GM06990 (cell line): ENCODE data around the gene CDK18.

ENCODE experiments used
- DNase-seq: peaks from one replicate; pipeline ENCODE4 v3.0.0-alpha.2; 2011; ENCODE audit not compliant: insufficient read length; ENCODE audit errors: extremely low read depth
- H3K27me3 ChIP-seq: replicated peaks from 2 replicates; pipeline ENCODE4 v1.6.0; 2011; ENCODE audit warnings: low read length; ENCODE audit not compliant: control insufficient read depth, insufficient read depth
- H3K36me3 ChIP-seq: 2 replicates; pipeline ENCODE4 v1.5.1; 2011; ENCODE audit warnings: low read length; ENCODE audit not compliant: control insufficient read depth, insufficient read depth
- H3K4me3 ChIP-seq: replicated peaks from 2 replicates; pipeline ENCODE4 v1.5.1; 2011; ENCODE audit warnings: low read depth, mild to moderate bottlenecking, control low read depth, low read length
- TF ChIP-seq, protein P1 (sequence below): IDR thresholded peaks from 2 replicates; pipeline ENCODE4 v1.5.1; 2011; ENCODE audit warnings: low read length, control low read depth, mild to moderate bottlenecking, inconsistent platforms; ENCODE audit not compliant: insufficient read depth, poor library complexity, severe bottlenecking

Gene CDK18

DNA sequence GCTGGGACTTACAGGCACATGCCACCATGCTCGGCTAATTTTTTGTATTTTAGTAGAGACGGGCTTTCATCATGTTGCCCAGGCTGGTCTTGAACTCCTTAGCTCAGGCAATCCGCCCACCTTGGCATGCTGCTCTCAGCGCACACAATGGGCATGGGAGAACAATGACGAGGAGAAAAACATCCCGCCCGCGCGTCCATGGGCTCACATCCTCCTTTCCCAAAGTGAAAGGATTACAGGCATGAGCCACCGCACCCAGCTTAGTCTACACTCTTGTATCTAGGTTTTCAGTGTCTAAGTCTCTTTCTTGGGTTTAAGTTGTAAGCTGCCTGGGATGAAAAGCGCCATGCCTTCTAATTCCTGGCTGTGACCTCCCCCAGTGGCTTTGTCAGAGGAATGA, 37.9 kb downstream of the CDK18 start:
- TF ChIP-seq, protein P1, sequence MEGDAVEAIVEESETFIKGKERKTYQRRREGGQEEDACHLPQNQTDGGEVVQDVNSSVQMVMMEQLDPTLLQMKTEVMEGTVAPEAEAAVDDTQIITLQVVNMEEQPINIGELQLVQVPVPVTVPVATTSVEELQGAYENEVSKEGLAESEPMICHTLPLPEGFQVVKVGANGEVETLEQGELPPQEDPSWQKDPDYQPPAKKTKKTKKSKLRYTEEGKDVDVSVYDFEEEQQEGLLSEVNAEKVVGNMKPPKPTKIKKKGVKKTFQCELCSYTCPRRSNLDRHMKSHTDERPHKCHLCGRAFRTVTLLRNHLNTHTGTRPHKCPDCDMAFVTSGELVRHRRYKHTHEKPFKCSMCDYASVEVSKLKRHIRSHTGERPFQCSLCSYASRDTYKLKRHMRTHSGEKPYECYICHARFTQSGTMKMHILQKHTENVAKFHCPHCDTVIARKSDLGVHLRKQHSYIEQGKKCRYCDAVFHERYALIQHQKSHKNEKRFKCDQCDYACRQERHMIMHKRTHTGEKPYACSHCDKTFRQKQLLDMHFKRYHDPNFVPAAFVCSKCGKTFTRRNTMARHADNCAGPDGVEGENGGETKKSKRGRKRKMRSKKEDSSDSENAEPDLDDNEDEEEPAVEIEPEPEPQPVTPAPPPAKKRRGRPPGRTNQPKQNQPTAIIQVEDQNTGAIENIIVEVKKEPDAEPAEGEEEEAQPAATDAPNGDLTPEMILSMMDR: no peak
- DNase-seq: no peak
- Histone ChIP-seq H3K36me3 (no peaks in the 10 kb centered on the region), H3K4me3 (no peak overlapping the region), H3K27me3 (peaks cover 2% of the 10 kb centered on the region; the same call in 1 of the 2 replicates)

DNA sequence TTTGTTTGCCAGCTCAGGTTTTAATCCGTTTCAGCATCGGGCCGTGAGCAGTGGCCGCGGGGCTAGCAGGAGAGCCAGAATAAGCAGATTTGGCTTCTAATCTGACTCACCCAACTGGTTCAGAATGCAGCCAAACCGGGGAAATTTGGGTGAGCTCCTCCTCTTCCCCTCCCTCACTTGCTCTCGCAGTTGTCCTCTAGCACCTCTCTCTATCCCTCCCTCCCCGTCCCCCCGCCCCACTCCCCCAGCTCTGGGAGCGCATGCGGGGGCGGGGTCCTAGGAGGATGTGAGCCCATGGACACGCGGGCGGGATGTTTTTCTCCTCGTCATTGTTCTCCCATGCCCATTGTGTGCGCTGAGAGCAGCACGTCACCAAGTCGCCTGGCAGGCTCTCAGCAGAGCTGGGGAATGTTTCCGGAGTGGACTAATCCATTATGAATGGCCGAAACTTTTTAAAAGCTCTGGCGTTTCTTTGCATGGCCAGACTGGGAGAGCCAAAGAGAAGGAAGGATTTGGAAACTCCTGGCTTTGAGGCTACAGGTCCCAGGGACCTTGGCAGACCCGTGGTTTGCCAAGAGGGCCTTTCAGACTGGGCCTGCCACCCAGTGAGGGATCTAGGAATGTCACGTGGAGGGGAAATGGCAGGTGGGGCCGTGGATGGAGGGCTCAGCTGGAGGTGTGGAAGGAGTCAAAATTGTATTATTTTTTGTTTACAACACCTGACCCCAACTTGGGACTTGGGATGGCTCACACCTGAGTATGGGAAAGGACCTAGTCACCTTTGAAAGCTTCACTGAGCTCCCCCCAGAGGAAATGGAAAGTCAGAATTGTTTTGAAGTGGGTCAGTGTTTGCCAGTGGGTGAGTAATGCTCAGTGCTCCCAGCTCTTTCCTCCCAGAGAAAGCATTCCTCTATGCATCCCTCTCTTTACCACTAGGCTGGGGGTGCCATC, 39.2 kb downstream of the CDK18 start:
- no peak for DNase-seq
- Histone ChIP-seq H3K27me3 (peaks cover 2% of the 10 kb centered on the region; the same call in 1 of the 2 replicates), H3K36me3 (no peaks in the 10 kb centered on the region), H3K4me3 (no peak overlapping the region)
- TF ChIP-seq, protein P1: no peak

DNA sequence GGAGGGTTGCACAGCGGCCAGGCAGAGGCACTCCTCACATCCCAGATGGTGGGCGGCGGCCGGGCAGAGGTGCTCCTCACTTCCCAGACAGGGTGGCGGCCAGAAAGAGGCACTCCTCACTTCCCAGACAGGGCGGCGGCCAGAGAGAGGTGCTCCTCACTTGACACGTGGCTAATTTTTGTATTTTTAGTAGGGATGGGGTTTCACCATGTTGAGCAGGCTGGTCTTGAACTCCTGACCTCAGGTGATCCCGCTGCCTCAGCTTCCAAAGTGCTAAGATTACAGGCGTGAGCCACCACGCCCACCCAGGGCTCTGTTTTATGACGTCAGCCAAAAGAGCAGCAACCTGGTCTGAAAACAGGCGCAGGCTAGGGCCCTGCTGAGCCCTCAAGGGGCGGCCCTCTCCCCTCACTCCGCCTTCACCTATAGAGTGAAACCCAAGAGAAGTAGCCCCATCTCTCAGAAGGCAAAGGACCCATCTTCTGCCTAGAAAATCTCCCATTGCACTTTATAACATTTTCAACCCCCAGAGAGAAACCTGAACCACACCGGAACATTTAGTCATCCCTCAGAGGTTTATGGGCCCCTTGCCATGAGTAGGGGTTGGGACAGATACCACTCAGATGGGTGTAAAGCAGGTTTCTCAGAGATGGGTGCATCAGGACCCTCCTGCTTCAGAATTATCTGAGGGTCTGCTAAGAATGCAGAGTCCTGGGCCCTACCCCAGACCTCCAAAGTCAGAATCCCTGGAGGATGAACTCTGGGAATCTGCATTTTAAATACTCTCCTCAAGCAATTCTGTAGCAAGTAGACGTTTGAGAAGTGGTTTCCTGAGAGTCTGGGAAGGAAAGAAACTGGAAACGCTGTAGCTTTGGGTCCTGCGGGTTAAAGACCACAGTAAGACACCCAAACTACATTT, 40.8 kb downstream of the CDK18 start:
- DNase-seq: no peak
- Histone ChIP-seq H3K36me3 (no peaks in the 10 kb centered on the region), H3K4me3 (no peak overlapping the region), H3K27me3 (peaks cover 2% of the 10 kb centered on the region; the same call in 1 of the 2 replicates)
- TF ChIP-seq, protein P1: no peak

DNA sequence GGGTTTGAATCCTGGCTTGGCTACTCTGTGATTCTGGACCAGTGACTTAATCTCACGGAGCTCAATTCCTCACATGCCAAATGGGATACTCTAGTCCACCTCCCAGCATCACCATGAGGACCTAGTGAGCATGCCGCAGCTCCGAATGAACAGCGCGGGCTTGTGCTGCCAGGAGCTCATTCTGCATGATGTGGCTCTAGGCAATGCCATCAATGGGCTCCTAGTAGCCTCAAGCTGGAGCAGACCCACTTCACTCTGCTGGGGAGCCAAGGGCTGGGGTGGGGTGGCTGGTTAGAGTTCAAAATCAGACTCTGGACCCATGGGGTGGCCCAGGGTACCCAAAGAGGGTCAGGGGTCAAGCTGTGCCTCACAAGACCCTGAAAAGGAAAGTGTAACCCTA, 41.5 kb downstream of the CDK18 start:
- H3K27me3 ChIP-seq: peaks cover 2% of the 10 kb centered on the region; the same call in 1 of the 2 replicates
- H3K4me3 ChIP-seq: no peak overlapping the region
- TF ChIP-seq, protein P1: no peak
- no peaks in the 10 kb centered on the region for H3K36me3 ChIP-seq
- no peak for DNase-seq

DNA sequence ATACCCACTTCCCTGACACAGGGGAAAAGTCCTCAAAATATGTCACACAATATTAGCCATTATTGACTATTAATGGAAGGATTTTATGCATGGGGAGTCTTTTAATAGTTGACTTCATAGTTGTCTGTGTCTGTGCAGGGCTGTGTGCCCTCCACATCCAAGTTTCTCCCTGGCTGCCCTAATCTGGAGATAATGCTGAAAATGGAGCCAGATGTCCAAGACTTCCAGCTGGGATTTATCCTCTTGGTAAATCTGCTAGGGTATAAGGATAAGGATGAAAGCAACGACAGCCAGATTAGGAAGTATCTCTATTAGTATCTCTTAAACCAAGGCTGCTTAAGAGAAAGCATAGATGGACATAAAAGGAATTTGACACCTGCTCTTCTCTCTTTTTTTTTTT, 42.1 kb downstream of the CDK18 start:
- TF ChIP-seq, protein P1: no peak
- no peaks in the 10 kb centered on the region for H3K36me3 ChIP-seq
- H3K27me3 ChIP-seq: peaks cover 1% of the 10 kb centered on the region; the same call in 1 of the 2 replicates
- no peak overlapping the region for H3K4me3 ChIP-seq
- no peak for DNase-seq
